ENCODE results near the gene DEFB128.
A peak's percentile ranks its signal among the peaks of the same experiment; 100 is the strongest.

DEFB128 gene

GRCh38 chr20:221258-221830 is 31.8 kb upstream of the DEFB128 start:
- no peak for DNase-seq (ENCODE audit: extremely low read depth, low read depth)
- TF ChIP-seq, protein P1, sequence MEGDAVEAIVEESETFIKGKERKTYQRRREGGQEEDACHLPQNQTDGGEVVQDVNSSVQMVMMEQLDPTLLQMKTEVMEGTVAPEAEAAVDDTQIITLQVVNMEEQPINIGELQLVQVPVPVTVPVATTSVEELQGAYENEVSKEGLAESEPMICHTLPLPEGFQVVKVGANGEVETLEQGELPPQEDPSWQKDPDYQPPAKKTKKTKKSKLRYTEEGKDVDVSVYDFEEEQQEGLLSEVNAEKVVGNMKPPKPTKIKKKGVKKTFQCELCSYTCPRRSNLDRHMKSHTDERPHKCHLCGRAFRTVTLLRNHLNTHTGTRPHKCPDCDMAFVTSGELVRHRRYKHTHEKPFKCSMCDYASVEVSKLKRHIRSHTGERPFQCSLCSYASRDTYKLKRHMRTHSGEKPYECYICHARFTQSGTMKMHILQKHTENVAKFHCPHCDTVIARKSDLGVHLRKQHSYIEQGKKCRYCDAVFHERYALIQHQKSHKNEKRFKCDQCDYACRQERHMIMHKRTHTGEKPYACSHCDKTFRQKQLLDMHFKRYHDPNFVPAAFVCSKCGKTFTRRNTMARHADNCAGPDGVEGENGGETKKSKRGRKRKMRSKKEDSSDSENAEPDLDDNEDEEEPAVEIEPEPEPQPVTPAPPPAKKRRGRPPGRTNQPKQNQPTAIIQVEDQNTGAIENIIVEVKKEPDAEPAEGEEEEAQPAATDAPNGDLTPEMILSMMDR (IDR thresholded peaks at IDR 0.05; ENCODE audit: low read depth, low read length, missing control alignments): no peak
- no peak overlapping the region for H3K4me3 ChIP-seq (replicated peaks; ENCODE audit: low read depth, low read length)

GRCh38 chr20:219290-220115 is 30.0 kb upstream of the DEFB128 start:
- H3K4me3 ChIP-seq (replicated peaks; ENCODE audit: low read depth, low read length): no peak overlapping the region
- DNase-seq (ENCODE audit: extremely low read depth, low read depth): no peak
- TF ChIP-seq, protein P1 (IDR thresholded peaks at IDR 0.05; ENCODE audit: low read depth, low read length, missing control alignments): peak; percentile 24

- TF ChIP-seq, protein P1 (IDR thresholded peaks at IDR 0.05; ENCODE audit: low read depth, low read length, missing control alignments): no peak
- no peak for DNase-seq (ENCODE audit: extremely low read depth, low read depth)
- no peak overlapping the region for H3K4me3 ChIP-seq (replicated peaks; ENCODE audit: low read depth, low read length)
Measured at GRCh38 chr20:217266-217665, 27.8 kb upstream of the DEFB128 start.

GRCh38 chr20:215796-216195 is 26.3 kb upstream of the DEFB128 start:
- TF ChIP-seq, protein P1 (IDR thresholded peaks at IDR 0.05; ENCODE audit: low read depth, low read length, missing control alignments): no peak
- H3K4me3 ChIP-seq (replicated peaks; ENCODE audit: low read depth, low read length): no peak overlapping the region
- no peak for DNase-seq (ENCODE audit: extremely low read depth, low read depth)

DNA sequence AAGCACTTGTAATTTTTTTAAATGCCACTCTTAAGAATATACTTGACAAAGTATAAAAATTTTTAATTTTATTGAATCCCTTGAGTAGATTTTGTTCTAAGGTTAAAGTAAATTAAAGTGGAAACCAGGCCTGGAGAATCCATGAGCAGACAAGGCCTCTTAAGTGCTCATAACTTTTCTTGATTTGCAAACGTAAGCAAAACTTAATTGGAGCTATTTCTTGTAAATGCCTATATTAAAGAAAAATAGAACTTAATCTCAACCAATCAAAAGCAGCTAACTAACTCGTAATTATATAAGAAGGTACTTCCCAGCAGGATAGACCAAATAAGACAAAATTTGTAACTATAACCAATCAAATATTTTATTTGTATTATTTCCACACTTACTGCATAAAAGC is 24.9 kb upstream of the DEFB128 start:
- no peak for DNase-seq (ENCODE audit: extremely low read depth, low read depth)
- TF ChIP-seq, protein P1 (IDR thresholded peaks at IDR 0.05; ENCODE audit: low read depth, low read length, missing control alignments): no peak
- H3K4me3 ChIP-seq (replicated peaks; ENCODE audit: low read depth, low read length): no peak overlapping the region

DNA sequence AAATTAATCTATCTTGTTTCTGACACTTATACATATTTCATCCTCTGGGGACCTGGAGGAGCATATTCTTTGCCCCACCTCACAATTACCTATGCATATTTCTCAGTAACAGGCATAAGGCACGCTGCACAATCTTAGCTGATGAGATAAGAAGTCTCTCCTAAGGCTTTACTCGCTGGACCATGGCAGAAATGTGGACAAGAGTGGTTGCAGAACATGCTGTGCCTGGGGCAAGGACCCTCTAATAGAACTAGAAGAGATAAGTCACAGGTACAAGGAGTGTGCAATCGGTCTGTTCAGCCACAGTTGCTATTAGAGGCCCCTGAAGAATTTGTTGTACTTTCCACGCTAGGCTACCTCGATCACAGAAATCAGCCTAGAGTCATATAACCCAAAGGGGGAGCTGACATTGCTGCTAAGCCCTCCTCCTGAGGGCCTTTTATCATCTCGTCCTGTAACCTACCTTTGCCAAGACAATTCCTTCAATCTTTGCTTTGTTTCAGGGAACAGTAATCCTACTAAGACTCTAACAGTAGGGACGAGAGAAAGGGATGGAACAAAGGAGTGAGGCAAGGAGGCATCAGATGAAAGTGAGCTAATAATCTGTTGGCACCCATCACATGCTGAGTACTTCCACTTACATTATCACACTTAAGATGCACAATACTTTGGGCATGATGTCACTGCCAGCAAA is 21.4 kb upstream of the DEFB128 start:
- TF ChIP-seq, protein P1 (IDR thresholded peaks at IDR 0.05; ENCODE audit: low read depth, low read length, missing control alignments): no peak
- H3K4me3 ChIP-seq (replicated peaks; ENCODE audit: low read depth, low read length): no peak overlapping the region

More for the DNA sequence above, 21.4 kb upstream of the DEFB128 start:
- DNase-seq (ENCODE audit: extremely low read depth, low read depth): no peak
